ENCODE measurements around the gene PFDN4.
"Not testable (repeated sequence)": the region's sequence is repeated elsewhere in the genome, so short reads cannot be mapped to it uniquely, and the experiment has no call there.

The PFDN4 gene

DNA sequence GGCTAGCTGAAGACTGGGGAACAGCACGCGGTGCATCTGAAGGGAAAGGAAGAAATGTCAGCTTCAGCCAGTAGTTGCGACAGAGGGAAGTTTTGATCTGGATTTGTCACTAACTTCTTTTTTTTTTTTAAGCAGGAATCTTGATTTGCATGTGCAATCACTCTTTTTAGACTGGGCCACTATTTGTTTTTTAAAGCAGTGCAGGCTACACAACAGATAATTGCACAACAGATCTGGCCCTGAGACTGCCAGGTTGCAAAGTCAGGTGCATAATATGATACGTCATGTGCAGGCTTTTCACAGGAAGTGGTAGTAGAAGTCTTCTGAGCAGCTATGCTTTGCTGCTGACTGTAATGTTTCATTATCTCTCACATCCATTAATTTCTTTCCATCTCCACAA, 13.5 kb downstream of the PFDN4 start:
- FAIRE-seq: peak; percentile 41
- no peak for DNase-seq (ENCODE audit: insufficient read length, low spot score)
- no peak for TF ChIP-seq PAX5 (IDR thresholded peaks at IDR 0.05; ENCODE audit: insufficient read depth, low read length, severe bottlenecking)
- TF ChIP-seq POLR2A (IDR thresholded peaks at IDR 0.05; ENCODE audit: low read depth, low read length): no peak
- no peak for TF ChIP-seq POU2F2 (IDR thresholded peaks at IDR 0.05; ENCODE audit: low read depth, low read length)
- 0 out of 2 replicates have a peak, but pooled peaks have one; percentile 9 for TF ChIP-seq SPI1 (IDR thresholded peaks at IDR 0.05; ENCODE audit: low read depth, low read length)
- TF ChIP-seq POLR2AphosphoS5 (IDR thresholded peaks at IDR 0.05; ENCODE audit: low read depth, low read length): no peak
- no peak for TF ChIP-seq TAF1 (IDR thresholded peaks at IDR 0.05; ENCODE audit: low read depth, low read length)

- no peak for DNase-seq (ENCODE audit: insufficient read length, low spot score)
- no peak for FAIRE-seq
- TF ChIP-seq TAF1 (IDR thresholded peaks at IDR 0.05; ENCODE audit: low read depth, low read length) (no peak), PAX5 (IDR thresholded peaks at IDR 0.05; ENCODE audit: insufficient read depth, low read length, severe bottlenecking) (no peak), POLR2AphosphoS5 (IDR thresholded peaks at IDR 0.05; ENCODE audit: low read depth, low read length) (no peak), POU2F2 (IDR thresholded peaks at IDR 0.05; ENCODE audit: low read depth, low read length) (no peak), SPI1 (IDR thresholded peaks at IDR 0.05; ENCODE audit: low read depth, low read length) (no peak), POLR2A (IDR thresholded peaks at IDR 0.05; ENCODE audit: low read depth, low read length) (no peak)
Measured at GRCh38 chr20:54221996-54222890, 14.4 kb downstream of the PFDN4 start.

DNA sequence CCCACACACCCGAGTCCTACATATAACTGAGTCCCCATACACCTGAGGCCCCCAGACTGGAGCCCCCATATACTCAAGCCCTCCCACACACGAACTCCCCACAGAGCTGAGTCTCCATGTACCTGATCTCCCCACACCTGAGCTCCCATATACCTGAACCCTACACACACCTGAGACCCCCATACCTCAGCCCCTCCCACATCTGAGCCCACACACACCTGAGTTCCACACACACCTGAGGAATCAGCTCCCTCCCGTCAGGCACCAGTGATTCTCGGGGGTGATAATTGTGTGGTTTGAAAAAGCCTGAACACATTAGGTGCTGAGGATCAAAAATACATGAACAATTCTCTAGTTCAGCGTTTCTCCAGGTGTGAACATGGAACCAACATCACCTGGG, 15.4 kb downstream of the PFDN4 start:
- TF ChIP-seq POU2F2 (IDR thresholded peaks at IDR 0.05; ENCODE audit: low read depth, low read length) (no peak), PAX5 (IDR thresholded peaks at IDR 0.05; ENCODE audit: insufficient read depth, low read length, severe bottlenecking) (no peak), POLR2A (IDR thresholded peaks at IDR 0.05; ENCODE audit: low read depth, low read length) (no peak), SPI1 (IDR thresholded peaks at IDR 0.05; ENCODE audit: low read depth, low read length) (no peak), TAF1 (IDR thresholded peaks at IDR 0.05; ENCODE audit: low read depth, low read length) (no peak), POLR2AphosphoS5 (IDR thresholded peaks at IDR 0.05; ENCODE audit: low read depth, low read length) (no peak)
- DNase-seq (ENCODE audit: insufficient read length, low spot score): no peak
- no peak for FAIRE-seq

- DNase-seq (ENCODE audit: insufficient read length, low spot score) (no peak), FAIRE-seq (no peak)
- TF ChIP-seq SPI1 (IDR thresholded peaks at IDR 0.05; ENCODE audit: low read depth, low read length) (no peak), TAF1 (IDR thresholded peaks at IDR 0.05; ENCODE audit: low read depth, low read length) (no peak), POLR2AphosphoS5 (IDR thresholded peaks at IDR 0.05; ENCODE audit: low read depth, low read length) (no peak), POLR2A (IDR thresholded peaks at IDR 0.05; ENCODE audit: low read depth, low read length) (no peak), POU2F2 (IDR thresholded peaks at IDR 0.05; ENCODE audit: low read depth, low read length) (no peak)
Measured at GRCh38 chr20:54223751-54224150, 15.9 kb downstream of the PFDN4 start.

DNA sequence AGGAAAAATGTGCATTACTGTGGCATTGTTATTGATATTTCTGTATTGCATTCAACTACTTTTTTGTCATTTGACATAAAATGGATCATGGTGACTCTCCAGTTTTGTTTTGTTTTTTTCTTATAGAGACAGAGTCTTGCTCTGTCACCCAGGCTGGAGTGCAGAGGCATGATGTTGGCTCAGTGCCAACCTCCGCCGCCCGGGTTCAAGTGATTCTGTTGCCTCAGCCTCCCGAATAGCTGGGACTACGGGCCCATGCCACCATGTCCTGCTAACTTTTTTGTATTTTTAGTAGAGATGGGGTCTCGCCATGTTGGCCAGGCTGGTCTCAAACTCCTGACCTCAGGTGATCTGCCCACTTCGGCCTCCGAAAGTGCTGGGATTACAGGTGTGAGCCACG, 16.8 kb downstream of the PFDN4 start:
- not testable (repeated sequence) for FAIRE-seq

GRCh38 chr20:54227241-54227640, 19.4 kb downstream of the PFDN4 start:
- DNase-seq (ENCODE audit: insufficient read length, low spot score): no peak
- TF ChIP-seq PAX5 (IDR thresholded peaks at IDR 0.05; ENCODE audit: insufficient read depth, low read length, severe bottlenecking) (no peak), SPI1 (IDR thresholded peaks at IDR 0.05; ENCODE audit: low read depth, low read length) (peak; percentile 89)
- FAIRE-seq: no peak

More for the DNA sequence above, 16.8 kb downstream of the PFDN4 start:
- not testable (repeated sequence) for DNase-seq (ENCODE audit: insufficient read length, low spot score)

GRCh38 chr20:54227751-54228150, 19.9 kb downstream of the PFDN4 start:
- no peak for TF ChIP-seq POLR2AphosphoS5 (IDR thresholded peaks at IDR 0.05; ENCODE audit: low read depth, low read length)
- 0 out of 2 replicates have a peak, but pooled peaks have one; percentile 26 for TF ChIP-seq SPI1 (IDR thresholded peaks at IDR 0.05; ENCODE audit: low read depth, low read length)
- no peak for DNase-seq (ENCODE audit: insufficient read length, low spot score)
- FAIRE-seq: no peak

DNA sequence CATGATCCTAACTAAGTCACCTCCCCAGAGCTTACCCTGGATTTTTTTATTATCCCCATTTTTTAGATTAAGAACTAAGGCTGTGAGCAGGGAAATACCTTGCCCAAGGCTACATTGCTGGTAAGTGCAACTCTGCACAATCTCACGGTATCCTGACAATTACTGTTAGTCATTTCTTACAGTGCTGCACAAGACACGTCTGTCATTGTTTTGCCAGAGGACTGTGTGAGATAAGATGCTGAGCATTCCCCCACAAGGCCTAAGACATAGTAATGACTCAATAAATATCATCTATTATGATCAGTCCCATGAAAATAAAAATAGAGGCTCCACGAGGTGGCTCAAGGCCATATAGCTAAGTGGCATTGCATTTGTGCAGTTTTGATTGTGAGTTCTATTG, 21.0 kb downstream of the PFDN4 start:
- TF ChIP-seq PAX5 (IDR thresholded peaks at IDR 0.05; ENCODE audit: insufficient read depth, low read length, severe bottlenecking) (no peak), POLR2AphosphoS5 (IDR thresholded peaks at IDR 0.05; ENCODE audit: low read depth, low read length) (no peak), TAF1 (IDR thresholded peaks at IDR 0.05; ENCODE audit: low read depth, low read length) (no peak), POU2F2 (IDR thresholded peaks at IDR 0.05; ENCODE audit: low read depth, low read length) (no peak), SPI1 (IDR thresholded peaks at IDR 0.05; ENCODE audit: low read depth, low read length) (no peak), POLR2A (IDR thresholded peaks at IDR 0.05; ENCODE audit: low read depth, low read length) (no peak)
- DNase-seq (ENCODE audit: insufficient read length, low spot score): no peak
- no peak for FAIRE-seq

DNA sequence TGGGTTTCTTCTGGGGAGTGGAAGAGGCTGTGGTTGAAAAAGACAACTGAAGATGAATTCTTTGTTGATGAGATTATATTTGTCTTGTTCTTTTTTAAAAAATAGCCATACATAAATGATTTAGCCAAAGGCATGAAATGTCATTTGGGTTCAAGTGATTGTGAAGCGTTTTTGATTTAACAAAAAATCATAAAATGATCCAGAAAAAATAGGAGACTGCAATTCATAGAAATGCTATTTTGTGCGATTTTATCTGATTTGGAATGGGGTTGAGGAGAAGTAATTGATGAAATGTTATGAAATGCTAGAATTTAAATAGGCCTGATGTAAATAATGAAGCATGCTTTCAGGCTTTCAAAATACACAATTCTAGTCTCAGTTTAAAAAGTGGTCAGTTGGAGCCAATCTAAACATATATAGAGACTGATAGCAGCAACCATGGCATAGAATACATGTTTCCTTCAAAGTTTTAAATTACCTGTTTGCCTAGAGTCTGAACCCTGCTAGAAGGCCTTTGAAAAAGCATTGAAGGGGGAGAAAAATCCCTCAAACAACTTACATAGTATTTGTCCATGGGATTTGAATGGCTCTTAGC, 21.8 kb downstream of the PFDN4 start:
- FAIRE-seq: no peak

DNA sequence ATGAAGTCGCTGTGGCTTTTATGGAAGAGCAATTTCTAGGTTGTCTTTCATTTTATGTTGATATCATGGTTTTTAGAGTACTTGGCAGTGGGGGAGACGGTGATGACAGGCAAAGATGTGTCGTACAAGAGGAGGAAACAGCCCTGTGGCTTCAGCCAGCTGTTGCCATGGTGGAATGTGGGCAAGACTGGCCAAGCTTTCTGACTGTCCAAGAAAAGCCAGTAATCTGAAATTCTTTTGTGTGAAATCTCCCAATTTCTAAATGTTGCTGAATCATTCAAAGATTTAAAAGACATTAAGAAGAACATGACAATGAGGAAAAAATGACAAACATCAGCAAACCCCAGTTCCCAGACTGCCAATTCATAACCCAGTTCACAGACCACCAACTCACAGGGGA, 23.1 kb downstream of the PFDN4 start:
- no peak for TF ChIP-seq PAX5 (IDR thresholded peaks at IDR 0.05; ENCODE audit: insufficient read depth, low read length, severe bottlenecking)
- no peak for TF ChIP-seq SPI1 (IDR thresholded peaks at IDR 0.05; ENCODE audit: low read depth, low read length)
- TF ChIP-seq POU2F2 (IDR thresholded peaks at IDR 0.05; ENCODE audit: low read depth, low read length): no peak
- TF ChIP-seq POLR2AphosphoS5 (IDR thresholded peaks at IDR 0.05; ENCODE audit: low read depth, low read length): no peak
- no peak for TF ChIP-seq POLR2A (IDR thresholded peaks at IDR 0.05; ENCODE audit: low read depth, low read length)
- no peak for TF ChIP-seq TAF1 (IDR thresholded peaks at IDR 0.05; ENCODE audit: low read depth, low read length)
- FAIRE-seq (no peak), DNase-seq (ENCODE audit: insufficient read length, low spot score) (no peak)

More for the DNA sequence above, 21.8 kb downstream of the PFDN4 start:
- DNase-seq (ENCODE audit: insufficient read length, low spot score): no peak
- no peak for TF ChIP-seq TAF1 (IDR thresholded peaks at IDR 0.05; ENCODE audit: low read depth, low read length)
- no peak for TF ChIP-seq POLR2A (IDR thresholded peaks at IDR 0.05; ENCODE audit: low read depth, low read length)
- no peak for TF ChIP-seq POLR2AphosphoS5 (IDR thresholded peaks at IDR 0.05; ENCODE audit: low read depth, low read length)
- no peak for TF ChIP-seq SPI1 (IDR thresholded peaks at IDR 0.05; ENCODE audit: low read depth, low read length)

Measured in GM12891 (cell line).